IPS-20b (cell line): ENCODE results near the gene GRIP1.
A peak's percentile ranks its signal among the peaks of the same experiment; 100 is the strongest.
"Not testable (repeated sequence)": the region's sequence is repeated elsewhere in the genome, so short reads cannot be mapped to it uniquely, and the experiment has no call there.

ENCODE experiments used
- H3K27ac ChIP-seq: one replicate; pipeline ENCODE4 v1.5.1; 2013; ENCODE audit warnings: low read length
- H3K27me3 ChIP-seq: 2 replicates; pipeline ENCODE4 v1.6.1; 2013; ENCODE audit warnings: mild to moderate bottlenecking, low read length, inconsistent platforms; ENCODE audit not compliant: insufficient read depth
- H3K36me3 ChIP-seq: 2 replicates; pipeline ENCODE4 v1.6.1; 2013; ENCODE audit warnings: low read depth, mild to moderate bottlenecking, inconsistent platforms, low read length, moderate library complexity; ENCODE audit not compliant: insufficient read depth
- H3K4me1 ChIP-seq: 2 replicates; pipeline ENCODE4 v1.6.1; 2013; ENCODE audit warnings: mild to moderate bottlenecking, control low read depth, inconsistent platforms, low read length, moderate library complexity; ENCODE audit not compliant: insufficient read depth
- H3K4me3 ChIP-seq: 2 replicates; pipeline ENCODE4 v1.5.1; 2013; ENCODE audit warnings: mild to moderate bottlenecking, low read length, inconsistent platforms
- H3K9ac ChIP-seq: 2 replicates; pipeline ENCODE4 v1.6.1; 2013; ENCODE audit warnings: low read depth, mild to moderate bottlenecking, inconsistent platforms, low read length, moderate library complexity
- H3K9me3 ChIP-seq: 2 replicates; pipeline ENCODE4 v1.6.1; 2013; ENCODE audit warnings: mild to moderate bottlenecking, low read depth, low read length, inconsistent platforms; ENCODE audit not compliant: insufficient read depth

The GRIP1 gene

DNA sequence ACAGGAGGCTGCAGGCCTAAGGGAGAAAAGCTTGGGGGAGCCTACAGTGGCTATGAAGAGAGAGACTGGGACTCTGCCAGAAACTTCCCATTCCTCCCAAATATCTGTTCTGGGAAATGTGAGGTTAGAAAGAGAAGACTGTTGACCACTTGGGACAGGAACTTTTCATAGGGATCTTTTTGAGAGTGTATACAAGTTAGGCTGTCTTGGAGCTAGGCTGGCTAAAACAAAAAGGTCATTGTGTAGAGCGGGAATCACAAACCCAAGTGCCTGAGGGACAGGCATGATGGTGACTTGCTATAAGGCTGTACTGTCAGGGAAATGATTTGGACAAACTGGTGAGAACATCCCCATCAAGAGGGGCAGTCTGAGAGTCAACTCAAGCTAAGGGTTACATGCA, 175.1 kb downstream of the GRIP1 start:
- no peak overlapping the region for H3K27ac ChIP-seq
- H3K4me3 ChIP-seq = no peak overlapping the region
- H3K27me3 ChIP-seq = no peaks in the 10 kb centered on the region
- no peak overlapping the region for H3K9ac ChIP-seq
- peaks cover 22% of the 10 kb centered on the region for H3K4me1 ChIP-seq
- peaks cover 6% of the 10 kb centered on the region for H3K9me3 ChIP-seq
- no peaks in the 10 kb centered on the region for H3K36me3 ChIP-seq

DNA sequence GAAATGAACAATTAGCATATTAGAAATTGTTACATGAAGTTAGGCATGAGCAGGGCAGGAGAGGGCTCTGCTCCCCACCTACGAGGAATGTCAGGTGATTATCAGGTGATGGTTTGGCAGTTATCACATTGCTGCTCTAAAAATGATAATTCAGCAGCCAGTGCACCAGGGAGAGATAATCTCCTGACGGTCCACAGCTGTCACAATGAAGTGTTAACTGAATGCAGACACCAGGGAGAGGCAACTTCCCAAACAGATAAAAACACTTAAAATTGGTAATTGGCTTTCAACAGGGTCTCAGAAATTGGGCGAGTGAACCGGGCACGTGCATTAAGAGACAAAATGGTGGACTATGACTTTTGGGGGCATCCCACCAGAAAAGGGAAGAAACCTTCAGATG, 176.0 kb downstream of the GRIP1 start:
- Histone ChIP-seq H3K9me3 (peaks cover 6% of the 10 kb centered on the region), H3K27ac (no peak overlapping the region)

DNA sequence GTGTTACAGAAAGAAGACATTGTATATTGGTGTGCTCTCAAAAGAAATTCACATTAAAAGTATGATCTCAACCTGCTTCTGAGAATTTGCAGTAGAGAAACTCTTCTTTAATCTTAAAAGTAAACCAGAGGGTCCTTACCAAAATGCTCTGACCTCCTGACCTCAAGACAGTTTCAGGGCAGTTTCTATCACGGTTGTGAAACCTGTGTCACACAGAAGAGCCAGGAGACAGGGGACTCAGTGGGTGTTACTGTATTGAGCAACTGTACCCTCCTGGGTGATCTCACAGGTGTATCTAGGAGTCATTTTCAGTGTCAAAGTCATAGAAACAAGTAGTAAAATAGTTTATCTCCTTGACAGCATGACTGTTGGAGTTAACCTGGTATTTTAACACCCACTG, 178.0 kb downstream of the GRIP1 start:
- 0 out of 2 replicates have a peak, but pooled peaks cover under 1% of the 10 kb centered on the region for H3K9me3 ChIP-seq
- H3K4me3 ChIP-seq = no peak overlapping the region
- no peak overlapping the region for H3K9ac ChIP-seq
- no peaks in the 10 kb centered on the region for H3K36me3 ChIP-seq
- no peaks in the 10 kb centered on the region for H3K27me3 ChIP-seq
- H3K4me1 ChIP-seq = peaks cover 46% of the 10 kb centered on the region
- H3K27ac ChIP-seq = no peak overlapping the region

More for the DNA sequence above, 176.0 kb downstream of the GRIP1 start:
- Histone ChIP-seq H3K4me3 (no peak overlapping the region), H3K9ac (no peak overlapping the region), H3K27me3 (no peaks in the 10 kb centered on the region), H3K36me3 (no peaks in the 10 kb centered on the region), H3K4me1 (peaks cover 29% of the 10 kb centered on the region)

GRCh38 chr12:66500091-66500490, 178.8 kb downstream of the GRIP1 start:
- no peaks in the 10 kb centered on the region for H3K36me3 ChIP-seq
- H3K9me3 ChIP-seq = no peaks in the 10 kb centered on the region
- H3K4me1 ChIP-seq = peaks cover 54% of the 10 kb centered on the region
- no peak overlapping the region for H3K9ac ChIP-seq
- no peak overlapping the region for H3K4me3 ChIP-seq
- H3K27ac ChIP-seq = no peak overlapping the region
- no peaks in the 10 kb centered on the region for H3K27me3 ChIP-seq

- no peak overlapping the region for H3K27ac ChIP-seq
- no peaks in the 10 kb centered on the region for H3K36me3 ChIP-seq
- peak overlapping the region; percentile 53; the same call in 1 of the 2 replicates for H3K4me3 ChIP-seq
- H3K9me3 ChIP-seq = no peaks in the 10 kb centered on the region
- no peaks in the 10 kb centered on the region for H3K27me3 ChIP-seq
- H3K9ac ChIP-seq = peak overlapping the region; percentile 74
- peaks cover 56% of the 10 kb centered on the region for H3K4me1 ChIP-seq
Measured at GRCh38 chr12:66499000-66499399, 179.9 kb downstream of the GRIP1 start.

- H3K27me3 ChIP-seq, H3K9me3 ChIP-seq, H3K36me3 ChIP-seq: not testable (repeated sequence)
- Histone ChIP-seq H3K27ac (peak overlapping the region; percentile 45), H3K4me1 (peaks cover 65% of the 10 kb centered on the region), H3K4me3 (peak overlapping the region; percentile 53), H3K9ac (peak overlapping the region; percentile 74)
Measured at GRCh38 chr12:66498059-66498458, 180.8 kb downstream of the GRIP1 start.

DNA sequence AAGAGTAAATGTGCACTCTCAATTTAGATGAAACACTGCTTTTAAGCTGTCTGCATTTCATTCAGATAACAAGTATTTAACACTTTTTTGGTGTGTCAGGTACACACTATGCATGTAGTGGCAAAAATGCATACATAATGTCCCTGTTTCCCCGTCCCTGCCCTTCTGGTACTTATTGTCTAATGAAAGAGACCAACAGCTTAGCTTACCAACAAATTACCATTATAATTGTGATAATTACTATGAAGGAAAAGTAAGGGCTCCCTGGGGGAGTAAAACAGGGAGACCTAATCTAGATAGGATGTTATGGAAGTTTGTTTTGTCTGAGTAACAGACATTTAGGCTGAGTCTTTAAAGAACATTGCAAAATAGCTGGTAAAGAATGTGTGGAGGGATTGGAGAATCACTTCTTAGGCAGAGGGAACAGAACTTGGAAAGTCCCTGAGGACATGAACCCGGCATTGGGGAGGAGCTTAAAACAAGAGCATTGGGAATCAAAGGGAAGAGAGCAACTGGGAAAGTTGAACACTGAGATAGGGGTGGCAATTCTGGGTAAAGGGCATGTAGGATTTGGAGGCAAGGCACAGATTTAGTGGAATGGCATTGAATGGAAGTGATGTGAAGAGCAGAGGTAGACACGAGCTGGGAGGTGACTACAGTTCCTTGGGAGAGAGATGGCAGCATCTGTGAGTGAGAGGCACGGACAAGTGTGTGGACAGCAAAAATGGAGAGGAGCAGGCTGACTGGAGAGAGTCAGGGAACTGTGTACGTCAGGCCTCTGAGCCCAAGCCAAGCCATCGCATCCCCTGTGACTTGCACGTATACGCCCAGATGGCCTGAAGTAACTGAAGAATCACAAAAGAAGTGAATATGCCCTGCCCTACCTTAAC, 181.6 kb downstream of the GRIP1 start:
- Histone ChIP-seq H3K9ac (peak overlapping the region; percentile 66), H3K27me3 (no peaks in the 10 kb centered on the region), H3K27ac (peak overlapping the region; percentile 41), H3K4me1 (peaks cover 65% of the 10 kb centered on the region), H3K9me3 (no peaks in the 10 kb centered on the region), H3K36me3 (no peaks in the 10 kb centered on the region), H3K4me3 (peak overlapping the region; percentile 28)

- peak overlapping the region; percentile 66; the same call in 1 of the 2 replicates for H3K9ac ChIP-seq
- no peaks in the 10 kb centered on the region for H3K36me3 ChIP-seq
- H3K27ac ChIP-seq = peak overlapping the region; percentile 34
Measured at GRCh38 chr12:66496595-66496994, 182.3 kb downstream of the GRIP1 start.

GRCh38 chr12:66495709-66496108, 183.2 kb downstream of the GRIP1 start:
- H3K36me3 ChIP-seq = no peaks in the 10 kb centered on the region
- H3K27me3 ChIP-seq = no peaks in the 10 kb centered on the region
- no peaks in the 10 kb centered on the region for H3K9me3 ChIP-seq
- peak overlapping the region; percentile 61 for H3K27ac ChIP-seq
- H3K4me1 ChIP-seq = peaks cover 66% of the 10 kb centered on the region
- H3K4me3 ChIP-seq = no peak overlapping the region
- H3K9ac ChIP-seq = peak overlapping the region; percentile 22; the same call in 1 of the 2 replicates

More at GRCh38 chr12:66496595-66496994, 182.3 kb downstream of the GRIP1 start:
- Histone ChIP-seq H3K4me1 (peaks cover 69% of the 10 kb centered on the region), H3K4me3 (no peak overlapping the region), H3K9me3 (no peaks in the 10 kb centered on the region), H3K27me3 (no peaks in the 10 kb centered on the region)

- Histone ChIP-seq H3K4me1 (peaks cover 47% of the 10 kb centered on the region), H3K4me3 (no peak overlapping the region), H3K9ac (no peak overlapping the region; the same call in 1 of the 2 replicates), H3K36me3 (no peaks in the 10 kb centered on the region), H3K9me3 (peaks cover 4% of the 10 kb centered on the region; the same call in 1 of the 2 replicates), H3K27me3 (no peaks in the 10 kb centered on the region), H3K27ac (no peak overlapping the region)
Measured at GRCh38 chr12:66493819-66494218, 185.1 kb downstream of the GRIP1 start.

GRCh38 chr12:66491853-66492252, 187.0 kb downstream of the GRIP1 start:
- H3K9ac ChIP-seq = no peak overlapping the region

More at GRCh38 chr12:66491853-66492252, 187.0 kb downstream of the GRIP1 start:
- no peaks in the 10 kb centered on the region for H3K36me3 ChIP-seq
- no peak overlapping the region for H3K27ac ChIP-seq
- H3K4me3 ChIP-seq = no peak overlapping the region
- H3K27me3 ChIP-seq = no peaks in the 10 kb centered on the region
- peaks cover 33% of the 10 kb centered on the region for H3K4me1 ChIP-seq
- peaks cover 4% of the 10 kb centered on the region; the same call in 1 of the 2 replicates for H3K9me3 ChIP-seq
